Activated T-cell treated with anti-CD3 and anti-CD28 coated beads, Interleukin-2, amount 50 U/mL, for 24 hours (primary cell): ENCODE measurements around the gene TBCK.
"Not testable (repeated sequence)": the region's sequence is repeated elsewhere in the genome, so short reads cannot be mapped to it uniquely, and the experiment has no call there.

Experiments used
- DNase-seq: peaks from one replicate; pipeline ENCODE4 v3.0.0-alpha.2; 2020
- H3K27ac Mint-ChIP-seq: 2 replicates; pipeline ENCODE4 v1.8.0; 2020; ENCODE audit warnings: mild to moderate bottlenecking, mixed read lengths
- H3K27me3 Mint-ChIP-seq: 2 replicates; pipeline ENCODE4 v1.8.0; 2020; ENCODE audit warnings: mixed read lengths
- H3K36me3 Mint-ChIP-seq: 2 replicates; pipeline ENCODE4 v1.8.0; 2020; ENCODE audit warnings: low read depth, mixed read lengths
- H3K4me1 Mint-ChIP-seq: 2 replicates; pipeline ENCODE4 v1.8.0; 2020; ENCODE audit warnings: low read depth, mixed read lengths
- H3K4me3 Mint-ChIP-seq: 2 replicates; pipeline ENCODE4 v1.8.0; 2020; ENCODE audit warnings: mild to moderate bottlenecking, moderate library complexity, mixed read lengths
- H3K9me3 Mint-ChIP-seq: 2 replicates; pipeline ENCODE4 v1.8.0; 2020; ENCODE audit warnings: mixed read lengths

The TBCK gene

DNA sequence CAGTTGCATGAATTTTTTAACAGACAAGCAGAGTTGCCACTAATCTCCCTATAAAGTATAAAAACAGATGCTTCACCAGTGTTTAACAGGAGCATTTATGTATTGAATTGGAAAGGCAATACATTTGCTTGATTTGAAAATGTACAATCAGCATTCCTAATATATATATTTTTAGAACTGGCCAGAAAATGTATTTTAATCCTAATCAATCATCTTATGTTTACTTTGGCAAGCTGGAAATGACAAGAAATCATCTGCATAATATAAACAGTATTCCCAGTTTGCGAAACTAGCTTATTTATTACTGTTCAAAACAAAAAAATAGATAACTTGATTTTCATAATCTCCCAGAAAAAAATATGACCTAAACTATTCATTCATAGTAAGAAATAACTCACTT lies 123.9 kb downstream of the TBCK start:
- no peak overlapping the region for H3K27ac Mint-ChIP-seq
- no peaks in the 10 kb centered on the region for H3K27me3 Mint-ChIP-seq
- no peaks in the 10 kb centered on the region for H3K4me1 Mint-ChIP-seq
- H3K36me3 Mint-ChIP-seq: peaks cover 70% of the 10 kb centered on the region
- DNase-seq: no peak
- no peak overlapping the region for H3K4me3 Mint-ChIP-seq
- no peaks in the 10 kb centered on the region for H3K9me3 Mint-ChIP-seq

DNA sequence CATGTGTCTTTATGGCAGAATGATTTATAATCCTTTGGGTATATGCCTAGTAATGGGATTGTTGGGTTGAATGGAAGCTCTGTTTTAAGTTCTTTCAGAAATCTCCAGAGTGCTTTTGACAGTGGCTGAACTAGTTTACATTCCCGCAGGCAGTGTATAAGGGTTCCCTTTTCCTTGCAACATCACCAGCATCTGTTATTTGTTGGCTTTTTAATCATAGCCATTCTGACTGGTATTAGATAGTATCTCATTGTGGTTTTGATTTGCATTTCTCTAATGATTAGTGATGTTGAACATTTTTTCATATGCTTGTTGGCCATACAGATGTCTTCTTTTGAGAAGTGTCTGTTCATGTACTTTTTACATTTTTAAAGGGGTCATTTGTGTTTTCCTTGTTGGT lies 129.8 kb downstream of the TBCK start:
- peaks cover 88% of the 10 kb centered on the region for H3K36me3 Mint-ChIP-seq
- H3K27ac Mint-ChIP-seq: no peak overlapping the region
- H3K27me3 Mint-ChIP-seq: no peaks in the 10 kb centered on the region
- H3K4me1 Mint-ChIP-seq: no peaks in the 10 kb centered on the region
- H3K4me3 Mint-ChIP-seq: no peak overlapping the region
- H3K9me3 Mint-ChIP-seq: peaks cover 20% of the 10 kb centered on the region
- DNase-seq: no peak

DNA sequence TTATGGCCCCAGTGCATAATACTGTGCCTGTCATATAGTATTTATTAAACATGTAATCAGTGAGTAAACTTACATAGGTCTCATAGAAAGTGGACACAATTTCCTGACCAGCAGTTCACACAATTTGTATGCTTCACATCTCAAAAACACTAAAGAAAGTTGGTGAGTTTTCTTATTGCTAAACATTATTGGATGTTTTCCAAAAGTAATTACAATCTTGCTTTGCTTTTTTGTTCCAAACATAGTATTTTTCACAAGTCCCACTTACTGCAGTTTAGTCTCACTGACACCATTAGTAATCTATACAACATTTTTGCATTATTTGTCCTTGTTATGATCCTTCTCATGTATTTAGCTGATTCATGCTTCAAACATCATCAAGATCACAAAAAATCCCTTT lies 132.5 kb downstream of the TBCK start:
- no peak for DNase-seq
- Mint-ChIP-seq H3K36me3 (peaks cover 71% of the 10 kb centered on the region), H3K4me3 (no peak overlapping the region), H3K27ac (no peak overlapping the region), H3K9me3 (peaks cover 22% of the 10 kb centered on the region), H3K27me3 (no peaks in the 10 kb centered on the region), H3K4me1 (no peaks in the 10 kb centered on the region)

DNA sequence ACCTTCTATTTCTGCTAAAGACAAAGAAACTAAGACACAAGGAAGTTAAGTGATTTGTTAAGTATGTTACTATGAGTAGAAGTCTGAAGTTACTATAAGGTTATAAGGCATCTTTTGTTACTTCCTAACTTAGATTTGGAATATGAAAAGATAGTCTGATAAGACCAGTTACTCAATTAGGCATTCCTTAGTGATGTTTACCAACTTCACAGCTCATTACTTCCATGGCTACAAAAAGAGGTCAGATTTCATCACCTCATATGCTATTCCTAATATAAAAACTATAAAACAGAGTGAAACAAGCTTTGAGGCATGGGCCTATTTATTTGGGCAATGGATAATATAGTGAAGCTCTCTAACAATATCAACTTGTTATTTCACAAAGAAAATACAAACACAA lies 143.1 kb downstream of the TBCK start:
- Mint-ChIP-seq H3K4me1 (no peaks in the 10 kb centered on the region), H3K4me3 (no peak overlapping the region), H3K27ac (no peak overlapping the region), H3K9me3 (peaks cover 3% of the 10 kb centered on the region), H3K36me3 (peaks cover 45% of the 10 kb centered on the region), H3K27me3 (no peaks in the 10 kb centered on the region)
- no peak for DNase-seq

DNA sequence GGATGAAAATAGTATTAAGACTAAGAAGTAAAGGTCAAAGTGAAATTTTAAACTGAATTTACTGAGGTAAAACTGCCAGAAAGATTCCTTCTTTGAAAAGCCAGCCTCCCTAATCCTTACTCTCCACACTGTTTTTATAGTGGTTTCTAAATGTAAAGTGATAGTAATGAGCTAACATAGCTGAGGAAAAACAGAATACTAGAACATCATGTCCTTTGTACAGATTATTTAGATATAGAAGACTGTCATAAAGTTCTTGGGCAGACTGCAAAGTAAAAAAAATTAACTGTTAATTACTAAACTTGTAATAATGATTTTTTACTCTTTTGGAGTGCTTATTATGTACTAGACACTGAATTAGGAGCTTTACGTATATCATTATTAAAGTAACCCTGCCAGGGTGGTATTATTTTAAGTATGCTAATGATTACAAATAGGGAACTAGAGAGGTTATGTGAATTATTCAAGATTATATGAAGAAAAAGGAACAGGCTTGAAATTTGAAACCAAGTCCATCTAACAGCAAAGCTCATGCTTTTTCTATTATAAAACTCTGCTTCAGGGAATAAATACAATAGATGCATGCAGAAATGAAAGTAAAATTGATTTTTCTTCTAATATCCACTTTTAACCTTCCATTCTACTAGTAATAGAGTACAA lies 150.5 kb downstream of the TBCK start:
- Mint-ChIP-seq H3K27ac (no peak overlapping the region), H3K9me3 (peaks cover 11% of the 10 kb centered on the region), H3K4me1 (no peaks in the 10 kb centered on the region), H3K27me3 (no peaks in the 10 kb centered on the region), H3K4me3 (no peak overlapping the region), H3K36me3 (peaks cover 64% of the 10 kb centered on the region)
- no peak for DNase-seq

DNA sequence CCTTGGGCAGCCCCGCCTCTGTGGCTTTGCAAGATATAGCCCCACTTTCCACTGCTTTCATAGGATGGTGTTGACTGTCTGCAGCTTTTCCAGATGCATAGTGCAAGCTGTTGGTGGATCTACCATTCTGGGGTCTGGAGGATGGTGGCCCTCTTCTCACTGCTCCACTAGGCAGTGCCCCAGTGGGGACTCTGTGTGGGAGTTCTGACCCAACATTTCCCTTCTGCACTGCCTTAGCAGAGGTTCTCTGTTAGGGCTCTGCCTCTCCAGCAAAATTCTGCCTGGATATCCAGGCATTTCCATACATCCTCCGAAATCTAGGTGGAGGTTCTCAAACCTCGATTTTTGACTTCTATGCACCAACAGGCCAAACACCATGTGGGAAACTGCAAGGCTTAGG lies 153.7 kb downstream of the TBCK start:
- H3K9me3 Mint-ChIP-seq: peaks cover 13% of the 10 kb centered on the region
- H3K4me1 Mint-ChIP-seq: no peaks in the 10 kb centered on the region
- H3K4me3 Mint-ChIP-seq: no peak overlapping the region
- no peak for DNase-seq
- H3K27ac Mint-ChIP-seq: no peak overlapping the region
- H3K27me3 Mint-ChIP-seq: no peaks in the 10 kb centered on the region
- peaks cover 74% of the 10 kb centered on the region for H3K36me3 Mint-ChIP-seq

DNA sequence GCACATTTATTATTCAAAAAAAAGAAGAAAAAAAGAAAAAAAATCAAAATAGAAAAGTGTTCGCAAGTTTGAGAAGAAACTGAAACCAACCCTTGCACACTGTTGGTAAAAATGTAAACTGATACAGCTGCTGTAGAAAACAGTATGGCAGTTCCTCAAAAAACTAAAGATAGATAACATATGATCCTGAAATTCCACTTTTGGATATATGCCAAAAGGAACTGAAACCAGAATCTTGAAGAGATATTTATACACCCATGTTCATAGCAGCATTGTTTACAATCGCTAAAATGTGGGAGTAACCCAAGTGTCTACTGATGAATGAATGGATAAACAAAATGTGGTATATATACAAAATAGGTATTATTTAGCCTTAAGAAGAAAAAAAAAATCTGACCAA lies 155.4 kb downstream of the TBCK start:
- DNase-seq: no peak

DNA sequence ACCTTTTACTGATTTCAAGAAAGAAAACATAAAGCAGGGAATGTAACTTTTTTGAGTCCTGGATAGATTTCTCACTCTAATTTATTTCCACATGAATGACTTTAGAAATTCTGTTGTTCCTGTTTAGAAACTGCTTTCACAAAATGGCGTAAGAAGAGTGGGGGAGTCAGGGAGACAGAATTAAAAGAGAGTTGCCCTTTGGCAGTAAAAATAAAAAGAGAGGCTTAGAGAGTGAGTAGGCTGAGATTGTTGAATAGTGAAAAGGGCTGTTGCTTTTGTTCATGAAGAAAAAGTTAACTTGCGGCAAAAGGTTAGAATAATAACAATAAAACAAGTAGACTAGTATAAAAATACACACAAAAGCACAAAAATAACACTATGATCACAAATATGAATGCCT lies 166.1 kb downstream of the TBCK start:
- Mint-ChIP-seq H3K4me3 (no peak overlapping the region), H3K9me3 (peaks cover 63% of the 10 kb centered on the region), H3K27me3 (no peaks in the 10 kb centered on the region)

More for the DNA sequence above, 155.4 kb downstream of the TBCK start:
- Mint-ChIP-seq H3K27ac (no peak overlapping the region), H3K4me3 (no peak overlapping the region), H3K27me3 (no peaks in the 10 kb centered on the region), H3K36me3 (peaks cover 87% of the 10 kb centered on the region), H3K9me3 (peaks cover 18% of the 10 kb centered on the region), H3K4me1 (no peaks in the 10 kb centered on the region)

DNA sequence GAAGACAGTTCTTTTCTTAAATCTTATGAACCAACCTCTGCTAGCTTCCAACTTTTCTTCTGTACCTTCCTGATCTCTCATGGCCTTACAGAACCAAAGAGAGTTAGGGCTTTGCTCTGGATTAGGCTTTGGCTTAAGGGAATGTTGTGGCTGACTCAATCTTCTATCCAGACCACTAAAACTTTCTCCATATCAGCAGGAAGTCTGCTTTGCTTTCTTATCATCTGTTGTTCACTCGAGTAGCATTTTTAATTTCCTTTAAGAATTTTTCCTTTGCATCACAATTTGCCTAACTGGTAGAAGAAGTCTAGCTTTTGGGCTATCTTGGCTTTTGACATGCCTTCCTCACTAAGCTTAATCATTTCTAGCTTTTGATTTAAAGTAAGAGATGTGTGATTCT lies 167.0 kb downstream of the TBCK start:
- Mint-ChIP-seq H3K27me3 (no peaks in the 10 kb centered on the region), H3K27ac (no peak overlapping the region), H3K9me3 (peaks cover 57% of the 10 kb centered on the region), H3K4me3 (no peak overlapping the region), H3K36me3 (peaks cover 90% of the 10 kb centered on the region), H3K4me1 (no peaks in the 10 kb centered on the region)
- no peak for DNase-seq

More for the DNA sequence above, 166.1 kb downstream of the TBCK start:
- no peak for DNase-seq
- Mint-ChIP-seq H3K27ac (no peak overlapping the region), H3K4me1 (no peaks in the 10 kb centered on the region), H3K36me3 (peaks cover 90% of the 10 kb centered on the region)

DNA sequence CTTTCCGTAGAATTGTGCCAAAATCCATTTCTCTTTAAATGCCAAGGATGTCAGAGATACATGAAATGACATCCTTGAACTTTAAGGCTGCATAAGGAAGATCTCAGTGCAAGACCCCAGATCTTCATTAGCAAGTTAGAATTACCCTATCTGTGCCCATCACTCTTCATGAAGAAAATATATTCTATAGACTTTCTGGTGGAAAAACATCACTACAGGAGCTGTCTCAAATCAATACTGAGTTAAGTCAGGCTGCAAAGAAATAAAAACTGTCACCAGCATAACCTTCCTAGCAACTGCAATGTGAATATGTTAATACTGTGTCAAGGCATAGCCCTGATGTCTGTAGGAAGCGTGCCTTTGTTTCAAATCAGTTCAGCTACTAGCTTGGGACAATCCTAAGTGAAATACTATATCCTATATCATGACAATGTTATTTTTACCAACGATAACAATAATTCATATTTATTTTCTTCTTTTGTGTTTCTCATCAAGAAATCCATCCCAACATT lies 173.3 kb downstream of the TBCK start:
- Mint-ChIP-seq H3K9me3 (peaks cover 16% of the 10 kb centered on the region), H3K4me3 (no peak overlapping the region), H3K27me3 (no peaks in the 10 kb centered on the region), H3K36me3 (peaks cover 42% of the 10 kb centered on the region), H3K27ac (no peak overlapping the region), H3K4me1 (no peaks in the 10 kb centered on the region)
- no peak for DNase-seq

DNA sequence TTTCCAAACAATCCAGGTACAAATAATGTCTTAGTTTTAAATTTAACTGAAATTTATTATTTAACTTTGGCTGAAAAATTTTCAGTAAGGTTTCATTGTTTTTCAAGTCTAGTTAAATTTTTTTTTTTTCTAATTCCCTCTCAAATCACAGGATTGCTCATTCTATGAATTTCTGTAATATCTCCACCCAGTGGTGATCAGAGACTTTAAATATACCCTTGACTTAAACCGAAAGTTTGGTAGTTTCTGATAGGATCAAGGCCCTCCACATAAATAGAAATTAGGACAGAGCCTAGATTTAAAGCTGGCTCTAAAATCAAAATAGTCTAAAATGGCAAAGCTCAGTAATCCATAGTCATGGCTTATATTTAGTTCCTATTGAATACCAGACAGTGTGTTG lies 175.4 kb downstream of the TBCK start:
- H3K9me3 Mint-ChIP-seq: peaks cover under 1% of the 10 kb centered on the region
- no peak for DNase-seq

DNA sequence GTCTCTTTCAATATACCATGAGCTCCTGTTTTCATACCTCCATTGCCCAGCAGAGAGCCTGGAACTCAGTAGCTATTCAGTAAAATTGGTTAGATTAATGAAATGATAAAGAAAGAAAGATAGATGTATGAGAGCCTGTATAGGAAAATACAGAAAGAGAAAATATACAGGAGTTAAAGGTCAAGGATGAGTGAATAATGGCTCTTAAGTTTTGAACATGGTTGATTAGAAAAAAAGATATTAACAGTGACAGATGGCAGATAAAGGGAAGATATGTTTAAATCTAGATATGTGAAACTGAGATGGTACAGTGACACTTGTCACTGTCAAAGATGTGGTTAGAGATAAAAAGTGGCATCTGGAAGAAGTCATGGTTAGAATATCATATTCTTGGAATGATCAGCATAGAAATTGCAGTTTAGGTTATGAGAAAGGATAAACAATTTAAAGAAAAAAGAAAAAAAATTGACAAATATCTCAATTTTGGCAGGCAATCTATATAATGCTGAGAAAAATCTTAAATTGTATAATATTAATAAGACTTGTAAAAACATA lies 179.2 kb downstream of the TBCK start:
- H3K9me3 Mint-ChIP-seq: peaks cover 14% of the 10 kb centered on the region
- no peak overlapping the region for H3K4me3 Mint-ChIP-seq
- no peaks in the 10 kb centered on the region for H3K27me3 Mint-ChIP-seq
- H3K27ac Mint-ChIP-seq: no peak overlapping the region
- H3K4me1 Mint-ChIP-seq: no peaks in the 10 kb centered on the region
- H3K36me3 Mint-ChIP-seq: peaks cover 39% of the 10 kb centered on the region
- DNase-seq: no peak

More for the DNA sequence above, 175.4 kb downstream of the TBCK start:
- H3K4me1 Mint-ChIP-seq: no peaks in the 10 kb centered on the region
- H3K27ac Mint-ChIP-seq: no peak overlapping the region
- no peak overlapping the region for H3K4me3 Mint-ChIP-seq
- no peaks in the 10 kb centered on the region for H3K27me3 Mint-ChIP-seq
- H3K36me3 Mint-ChIP-seq: peaks cover 30% of the 10 kb centered on the region

DNA sequence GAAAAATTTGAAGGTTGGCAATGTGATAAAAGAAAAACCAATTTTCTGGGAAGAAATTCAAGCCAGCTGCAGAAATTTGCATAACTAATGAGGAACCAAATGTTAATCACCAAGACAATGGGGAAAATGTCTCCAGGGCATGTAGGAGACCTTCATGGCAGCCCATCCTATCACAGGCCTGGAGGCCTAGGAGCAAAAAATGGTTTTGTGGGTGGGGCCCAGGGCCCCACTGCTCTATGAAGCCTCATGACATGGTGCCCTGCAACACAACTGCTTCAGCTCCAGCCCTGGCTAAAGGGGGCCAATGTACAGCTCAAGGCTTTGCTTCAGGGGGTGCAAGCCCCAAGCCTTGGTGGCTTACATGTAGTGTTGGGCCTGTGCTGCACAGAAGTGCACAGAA lies 184.0 kb downstream of the TBCK start:
- no peak for DNase-seq
- H3K27ac Mint-ChIP-seq: no peak overlapping the region
- H3K9me3 Mint-ChIP-seq: peaks cover 17% of the 10 kb centered on the region
- no peak overlapping the region for H3K4me3 Mint-ChIP-seq
- no peaks in the 10 kb centered on the region for H3K27me3 Mint-ChIP-seq
- no peaks in the 10 kb centered on the region for H3K4me1 Mint-ChIP-seq
- peaks cover 55% of the 10 kb centered on the region for H3K36me3 Mint-ChIP-seq

DNA sequence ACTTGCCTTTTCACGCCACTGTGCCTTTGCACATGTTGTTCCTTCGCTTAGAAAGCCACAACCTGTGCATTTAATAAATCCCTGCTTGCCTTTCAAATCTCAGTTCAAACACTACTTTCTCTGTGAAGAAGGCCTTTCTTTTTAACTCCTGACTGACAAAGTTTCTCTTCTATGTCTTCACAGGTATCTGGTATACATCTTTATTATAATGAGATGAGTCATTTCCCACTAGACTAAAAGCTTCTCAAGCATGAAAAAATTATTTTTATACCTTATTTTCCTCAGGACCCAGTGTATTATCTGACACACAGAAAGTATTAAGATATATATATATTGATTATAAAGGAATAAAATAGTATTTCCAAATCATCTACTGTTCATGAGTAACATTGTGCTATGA lies 189.9 kb downstream of the TBCK start:
- Mint-ChIP-seq H3K27me3 (no peaks in the 10 kb centered on the region), H3K4me3 (no peak overlapping the region), H3K9me3 (peaks cover 9% of the 10 kb centered on the region), H3K27ac (no peak overlapping the region), H3K36me3 (peaks cover 33% of the 10 kb centered on the region), H3K4me1 (no peaks in the 10 kb centered on the region)
- no peak for DNase-seq

DNA sequence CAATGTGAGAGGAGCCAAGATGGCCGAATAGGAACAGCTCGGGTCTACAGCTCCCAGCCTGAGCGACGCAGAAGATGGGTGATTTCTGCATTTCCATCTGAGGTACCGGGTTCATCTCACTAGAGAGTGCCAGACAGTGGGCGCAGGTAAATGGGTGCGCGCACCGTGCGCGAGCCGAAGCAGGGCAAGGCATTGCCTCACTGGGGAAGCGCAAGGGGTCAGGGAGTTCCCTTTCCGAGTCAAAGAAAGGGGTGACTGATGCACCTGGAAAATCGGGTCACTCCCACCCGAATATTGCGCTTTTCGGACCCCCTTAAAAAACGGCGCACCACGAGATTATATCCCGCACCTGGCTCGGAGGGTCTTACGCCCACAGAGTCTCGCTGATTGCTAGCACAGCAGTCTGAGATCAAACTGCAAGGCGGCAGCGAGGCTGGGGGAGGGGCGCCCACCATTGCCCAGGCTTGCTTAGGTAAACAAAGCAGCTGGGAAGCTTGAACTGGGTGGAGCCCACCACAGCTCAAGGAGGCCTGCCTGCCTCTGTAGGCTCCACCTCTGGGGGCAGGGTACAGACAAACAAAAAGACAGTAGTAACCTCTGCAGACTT lies 196.0 kb downstream of the TBCK start:
- H3K36me3 Mint-ChIP-seq: peaks cover 43% of the 10 kb centered on the region
- H3K4me3 Mint-ChIP-seq, DNase-seq, H3K27ac Mint-ChIP-seq, H3K27me3 Mint-ChIP-seq, H3K9me3 Mint-ChIP-seq, H3K4me1 Mint-ChIP-seq: not testable (repeated sequence)
